DMS 273 (cell line): Measurements from ENCODE around the gene LSM14B.

Experiments
- DNase-seq: peaks from one replicate; lab custom pipeline; 2025; ENCODE audit not compliant: unreplicated experiment; lab: John Stamatoyannopoulos, UW

The LSM14B gene

GRCh38 chr20:62131560-62132320, 9.5 kb downstream of the LSM14B start:
- DNase-seq: no peak

- DNase-seq: no peak
These were observed 10.1 kb downstream of the LSM14B start for GRCh38 chr20:62132421-62132820.

- DNase-seq: no peak
These were observed 11.0 kb downstream of the LSM14B start for GRCh38 chr20:62133051-62133845.

GRCh38 chr20:62133864-62134263, 11.6 kb downstream of the LSM14B start:
- no peak for DNase-seq

GRCh38 chr20:62134735-62135231, 12.5 kb downstream of the LSM14B start:
- no peak for DNase-seq

GRCh38 chr20:62135573-62136266, 13.4 kb downstream of the LSM14B start:
- DNase-seq: no peak

GRCh38 chr20:62136283-62137091, 14.2 kb downstream of the LSM14B start:
- peak; percentile 85 for DNase-seq

- DNase-seq: no peak
These were observed 14.8 kb downstream of the LSM14B start for GRCh38 chr20:62137092-62137384.

- no peak for DNase-seq
These were observed 15.4 kb downstream of the LSM14B start for GRCh38 chr20:62137478-62138203.

GRCh38 chr20:62138204-62138543, 15.9 kb downstream of the LSM14B start:
- no peak for DNase-seq

- no peak for DNase-seq
These were observed 16.6 kb downstream of the LSM14B start for GRCh38 chr20:62138912-62139311.

- DNase-seq: no peak
These were observed 17.4 kb downstream of the LSM14B start for GRCh38 chr20:62139636-62140035.

- DNase-seq: no peak
These were observed 18.7 kb downstream of the LSM14B start for GRCh38 chr20:62141043-62141396.

- peak; percentile 38 for DNase-seq
These were observed 19.3 kb downstream of the LSM14B start for GRCh38 chr20:62141397-62142251.

- peak; percentile 57 for DNase-seq
These were observed 20.2 kb downstream of the LSM14B start for GRCh38 chr20:62142252-62143080.

- peak; percentile 94 for DNase-seq
These were observed 21.0 kb downstream of the LSM14B start, which contains the start of the genes PSMA7 and SS18L1 for GRCh38 chr20:62143081-62143956. PSMA7 (minus strand) TSS chr20:62143394; CDS start chr20:62143303, 91 bp downstream. SS18L1 (plus strand) TSS chr20:62143769; CDS start chr20:62143821, 52 bp downstream.
